A375 (cell line): ENCODE results near the gene GRPR. TPM values are rescaled to one million over a fixed set of nuclear protein-coding genes. Genes with fewer than 3 reads are reported as not detected.

Source experiments
- total RNA-seq: library from RNA; depleted of rRNA; stranded (reverse); fragments of >200 nt; shearing (Covaris generic); gene quantifications from 2 replicates; pipeline ENCODE4 v1.2.3, GENCODE V29; 2014; rRNA removed

GRPR gene
- total RNA-seq = 0.11 TPM in 1 of 2 replicates, not detected in the other

DNA sequence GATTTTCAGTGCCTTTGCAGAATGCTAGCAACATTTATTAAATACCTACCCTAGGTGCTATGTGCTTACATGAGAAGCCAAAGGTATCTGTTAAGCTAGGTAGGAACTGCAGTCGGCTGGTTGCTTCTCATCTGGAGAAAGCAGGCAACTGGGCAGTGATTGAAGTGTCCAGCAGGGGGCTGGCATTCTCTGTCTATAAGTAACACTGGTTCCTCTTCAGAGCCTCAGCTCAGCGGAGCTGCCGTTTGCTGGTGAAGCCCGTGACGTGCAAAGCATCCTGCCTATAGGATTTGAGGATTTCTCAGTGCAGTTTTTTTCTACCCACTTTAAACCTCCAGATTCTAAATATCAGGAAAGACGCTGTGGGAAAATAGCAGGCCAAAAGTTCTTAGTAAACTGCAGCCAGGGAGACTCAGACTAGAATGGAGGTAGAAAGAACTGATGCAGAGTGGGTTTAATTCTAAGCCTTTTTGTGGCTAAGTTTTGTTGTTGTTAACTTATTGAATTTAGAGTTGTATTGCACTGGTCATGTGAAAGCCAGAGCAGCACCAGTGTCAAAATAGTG lies at the start of gene GRPR:
Gene GRPR, plus strand, starts transcription at position 344 of the 565 bp plus-strand sequence. CDS start 389 bp downstream, outside the sequence.

DNA sequence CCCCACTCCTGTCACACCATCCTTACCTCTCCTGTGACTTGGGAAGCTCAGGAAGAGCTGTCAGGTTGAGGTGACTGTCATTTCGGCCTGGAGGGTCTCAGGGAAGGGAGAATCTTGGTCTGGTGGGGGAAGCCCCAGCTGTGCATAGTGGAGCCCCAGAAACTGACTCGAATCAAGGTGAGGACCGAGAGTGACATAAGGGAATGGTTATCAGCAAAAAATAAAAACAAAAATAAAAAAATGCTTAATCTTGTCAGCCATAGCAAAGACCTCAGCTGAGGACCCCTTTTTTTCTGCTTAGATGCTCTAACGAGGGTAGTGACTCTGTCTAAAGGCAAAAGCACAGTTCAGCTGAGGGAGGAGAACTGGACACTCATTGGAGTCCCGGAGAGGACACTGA lies 43.8 kb downstream of the GRPR start, which contains the start of gene MAGEB17:
Gene MAGEB17, plus strand, starts transcription at position 301 of the 400 bp plus-strand sequence. CDS start 2,902 bp downstream, outside the sequence.

Other genes with a start within 250 kb of the GRPR start
- gene MAGEB17, start 43.9 kb downstream of the GRPR start, total RNA-seq = not detected in 2 replicates